ENCODE results near the gene DEDD2. TPM values are rescaled to one million over a fixed set of nuclear protein-coding genes. Genes with fewer than 3 reads are reported as not detected.

Gene DEDD2
- total RNA-seq, 1 donor from 2014 or later: 26.1 TPM

- Mint-ChIP-seq H3K4me3 (peak overlapping the region; percentile 89), H3K4me1 (peaks cover 75% of the 10 kb centered on the region), H3K27me3 (no peaks in the 10 kb centered on the region), H3K9me3 (no peaks in the 10 kb centered on the region), H3K36me3 (ENCODE audit: low read depth) (peaks cover 45% of the 10 kb centered on the region), H3K27ac (peak overlapping the region; percentile 93)
- POLR2A ChIA-PET: interaction anchor here (0.5 to 4.5 kb wide), 16 partner anchors 9 to 156 kb away, joined by 3 to 31 read pairs (median 3); partner anchors contain the start of genes GSK3A, PAFAH1B3 and ZNF574
- CTCF ChIA-PET: interaction anchor here (0.9 to 1.5 kb wide), 6 partner anchors 14 to 84 kb away, joined by 3 to 5 read pairs (median 4); partner anchors contain the start of gene GSK3A
- peak; percentile 0 for ATAC-seq (ENCODE audit: low read depth)
- TF ChIP-seq CTCF (IDR thresholded peaks at IDR 0.05): no peak
- DNase-seq: no peak
- intact Hi-C loops (cut with micrococcal nuclease): loop anchor here (1.0 to 5.0 kb wide), 6 partner anchors 16 to 88 kb away; partner anchors contain the start of genes ERF and GSK3A
Observed at GRCh38 chr19:42216653-42217519, 591 bp downstream of the DEDD2 start.

- Mint-ChIP-seq H3K36me3 (ENCODE audit: low read depth) (peaks cover 45% of the 10 kb centered on the region), H3K27ac (peak overlapping the region; percentile 59), H3K4me1 (peaks cover 65% of the 10 kb centered on the region), H3K27me3 (no peaks in the 10 kb centered on the region), H3K4me3 (peak overlapping the region; percentile 89), H3K9me3 (no peaks in the 10 kb centered on the region)
- DNase-seq (no peak), ATAC-seq (ENCODE audit: low read depth) (no peak)
- intact Hi-C loops (cut with micrococcal nuclease): loop anchor here (5.0 kb wide), 1 partner anchor 38 kb away; no protein-coding TSS in a partner anchor
- TF ChIP-seq CTCF (IDR thresholded peaks at IDR 0.05): no peak
- ChIA-PET CTCF (interaction anchor here (1.1 kb wide), 1 partner anchor 74 kb away, joined by 3 read pairs; no protein-coding TSS in a partner anchor), POLR2A (interaction anchor here (1.6 to 4.5 kb wide), 2 partner anchors 14 to 70 kb away, joined by 3 to 31 read pairs; no protein-coding TSS in a partner anchor)
Observed at GRCh38 chr19:42214810-42215485, 2.5 kb downstream of the DEDD2 start.

- Mint-ChIP-seq H3K27me3 (no peaks in the 10 kb centered on the region), H3K4me3 (no peak overlapping the region), H3K9me3 (no peaks in the 10 kb centered on the region), H3K36me3 (ENCODE audit: low read depth) (peaks cover 63% of the 10 kb centered on the region), H3K4me1 (peaks cover 51% of the 10 kb centered on the region), H3K27ac (no peak overlapping the region)
- ChIA-PET POLR2A (no interaction called here), CTCF (no interaction called here)
- intact Hi-C loops (cut with micrococcal nuclease): no loop called here
- no peak for ATAC-seq (ENCODE audit: low read depth)
- DNase-seq: no peak
- TF ChIP-seq CTCF (IDR thresholded peaks at IDR 0.05): no peak
Observed at GRCh38 chr19:42212886-42213285, 4.6 kb downstream of the DEDD2 start.

- Mint-ChIP-seq H3K36me3 (ENCODE audit: low read depth) (peaks cover 75% of the 10 kb centered on the region), H3K9me3 (no peaks in the 10 kb centered on the region), H3K27ac (no peak overlapping the region), H3K27me3 (no peaks in the 10 kb centered on the region), H3K4me3 (no peak overlapping the region), H3K4me1 (peaks cover 42% of the 10 kb centered on the region)
- no peak for TF ChIP-seq CTCF (IDR thresholded peaks at IDR 0.05)
- ChIA-PET POLR2A (no interaction called here), CTCF (no interaction called here)
- intact Hi-C loops (cut with micrococcal nuclease): no loop called here
- DNase-seq: no peak
- no peak for ATAC-seq (ENCODE audit: low read depth)
Observed at GRCh38 chr19:42208612-42209011, 8.9 kb downstream of the DEDD2 start.

Data from activated B cell treated with CpG ODN at 0.5 μM for 24 hours (primary cell).